Nephron (organoid): Measurements from ENCODE around the gene IGSF23.

Experiments used
- H3K27ac Mint-ChIP-seq, 3 experiments: 2 replicates each; pipeline ENCODE4 v1.8.0; 2020; ENCODE audit warnings: mixed read lengths in 3 of 3, mild to moderate bottlenecking in 2 of 3, moderate library complexity in 1 of 3
- H3K27me3 Mint-ChIP-seq: 2 replicates; pipeline ENCODE4 v1.8.0; 2021; ENCODE audit warnings: low read depth, mild to moderate bottlenecking, moderate library complexity, mixed read lengths
- H3K36me3 Mint-ChIP-seq: 2 replicates; pipeline ENCODE4 v1.8.0; 2020; ENCODE audit warnings: low read depth, mixed read lengths
- H3K4me1 Mint-ChIP-seq: 2 replicates; pipeline ENCODE4 v1.8.0; 2020; ENCODE audit warnings: mixed read lengths
- H3K4me3 Mint-ChIP-seq, 3 experiments: 2 replicates each; pipeline ENCODE4 v1.8.0; 2020; ENCODE audit warnings: mild to moderate bottlenecking in 3 of 3, mixed read lengths in 3 of 3, moderate library complexity in 2 of 3
- H3K9me3 Mint-ChIP-seq: 2 replicates; pipeline ENCODE4 v1.8.0; 2020; ENCODE audit warnings: mixed read lengths
- CTCF ChIP-seq, 3 experiments: fragments of 200-600 bp; sonication (generic); IDR thresholded peaks; one replicate each; pipeline ENCODE4 v1.5.0; 2021; ENCODE audit warnings: antibody characterized with exemption in 3 of 3; ENCODE audit not compliant: unreplicated experiment in 3 of 3

IGSF23 gene

GRCh38 chr19:44597131-44597491 lies 16.3 kb upstream of the IGSF23 start:
- TF ChIP-seq CTCF (IDR thresholded peaks at IDR 0.05; ENCODE audit: unreplicated experiment in 3 of 3) = no peak
- H3K36me3 Mint-ChIP-seq = no peaks in the 10 kb centered on the region
- H3K27ac Mint-ChIP-seq = peak overlapping the region in 1 of 3 experiments; percentile 11

GRCh38 chr19:44598355-44598754 lies 15.0 kb upstream of the IGSF23 start:
- no peaks in the 10 kb centered on the region for H3K9me3 Mint-ChIP-seq
- H3K4me3 Mint-ChIP-seq = no peak overlapping the region
- no peak overlapping the region for H3K27ac Mint-ChIP-seq
- no peak for TF ChIP-seq CTCF (IDR thresholded peaks at IDR 0.05; ENCODE audit: unreplicated experiment in 3 of 3)
- no peaks in the 10 kb centered on the region for H3K4me1 Mint-ChIP-seq
- H3K27me3 Mint-ChIP-seq = peaks cover 40% of the 10 kb centered on the region
- no peaks in the 10 kb centered on the region for H3K36me3 Mint-ChIP-seq

More at GRCh38 chr19:44597131-44597491, 16.3 kb upstream of the IGSF23 start:
- H3K27me3 Mint-ChIP-seq = peaks cover 34% of the 10 kb centered on the region
- H3K4me3 Mint-ChIP-seq = no peak overlapping the region
- H3K4me1 Mint-ChIP-seq = no peaks in the 10 kb centered on the region
- no peaks in the 10 kb centered on the region for H3K9me3 Mint-ChIP-seq

- Mint-ChIP-seq H3K9me3 (no peaks in the 10 kb centered on the region), H3K4me1 (no peaks in the 10 kb centered on the region), H3K27me3 (peaks cover 39% of the 10 kb centered on the region), H3K27ac (no peak overlapping the region), H3K36me3 (no peaks in the 10 kb centered on the region), H3K4me3 (no peak overlapping the region)
- no peak for TF ChIP-seq CTCF (IDR thresholded peaks at IDR 0.05; ENCODE audit: unreplicated experiment in 3 of 3)
Measured at GRCh38 chr19:44598880-44599279, 14.5 kb upstream of the IGSF23 start.

GRCh38 chr19:44600466-44600865 lies 12.9 kb upstream of the IGSF23 start:
- H3K4me1 Mint-ChIP-seq = no peaks in the 10 kb centered on the region
- no peaks in the 10 kb centered on the region for H3K36me3 Mint-ChIP-seq
- TF ChIP-seq CTCF (IDR thresholded peaks at IDR 0.05; ENCODE audit: unreplicated experiment in 3 of 3) = no peak
- H3K4me3 Mint-ChIP-seq = no peak overlapping the region
- H3K9me3 Mint-ChIP-seq = no peaks in the 10 kb centered on the region
- peak overlapping the region in 2 of 3 experiments; percentile 19 to 40 for H3K27ac Mint-ChIP-seq
- peaks cover 39% of the 10 kb centered on the region for H3K27me3 Mint-ChIP-seq

GRCh38 chr19:44602081-44602480 lies 11.3 kb upstream of the IGSF23 start:
- no peak overlapping the region for H3K4me3 Mint-ChIP-seq
- no peaks in the 10 kb centered on the region for H3K9me3 Mint-ChIP-seq
- no peaks in the 10 kb centered on the region for H3K4me1 Mint-ChIP-seq
- H3K36me3 Mint-ChIP-seq = no peaks in the 10 kb centered on the region
- no peak overlapping the region for H3K27ac Mint-ChIP-seq
- no peak for TF ChIP-seq CTCF (IDR thresholded peaks at IDR 0.05; ENCODE audit: unreplicated experiment in 3 of 3)
- H3K27me3 Mint-ChIP-seq = peaks cover 39% of the 10 kb centered on the region

- Mint-ChIP-seq H3K9me3 (no peaks in the 10 kb centered on the region), H3K36me3 (no peaks in the 10 kb centered on the region), H3K27me3 (peaks cover 31% of the 10 kb centered on the region), H3K4me1 (peaks cover 4% of the 10 kb centered on the region), H3K4me3 (no peak overlapping the region), H3K27ac (no peak overlapping the region)
- no peak for TF ChIP-seq CTCF (IDR thresholded peaks at IDR 0.05; ENCODE audit: unreplicated experiment in 3 of 3)
Measured at GRCh38 chr19:44603201-44603945, 10.0 kb upstream of the IGSF23 start.
